Left ventricle myocardium inferior (tissue), 1 donor: ENCODE results near the gene MED27. TPM values are rescaled to one million over a fixed set of nuclear protein-coding genes. Genes with fewer than 3 reads are reported as not detected.

Source experiments
- DNase-seq: peaks from one replicate; pipeline ENCODE4 v3.0.0-alpha.2; 2020
- H3K27ac ChIP-seq: fragments of 200-600 bp; replicated peaks from 2 replicates; pipeline ENCODE4 v1.8.0; 2021
- H3K27me3 ChIP-seq: fragments of 200-600 bp; 2 replicates; pipeline ENCODE4 v1.8.0; 2021; ENCODE audit warnings: low read depth
- H3K36me3 ChIP-seq: fragments of 200-600 bp; 2 replicates; pipeline ENCODE4 v1.8.0; 2021
- H3K4me1 ChIP-seq: fragments of 200-600 bp; 2 replicates; pipeline ENCODE4 v1.8.0; 2021
- H3K4me3 ChIP-seq: fragments of 200-600 bp; 2 replicates; pipeline ENCODE4 v1.8.0; 2021; ENCODE audit warnings: mild to moderate bottlenecking, moderate library complexity
- H3K9me3 ChIP-seq: fragments of 200-600 bp; replicated peaks from 2 replicates; pipeline ENCODE4 v1.8.0; 2021
- intact Hi-C: fragments of 100-400 bp; cut with micrococcal nuclease; formaldehyde crosslinking; loops from one replicate; pipeline ENCODE4 v1.11.0; 2022
- total RNA-seq: library from RNA; stranded (reverse); fragmentation: NEBNext Ultra II Directional; extraction: Animal tissue kit (Norgen Biotek cat#: 25700); gene quantifications from one replicate; pipeline ENCODE4 v1.2.1, GENCODE V29; 2021
- TF ChIP-seq, protein P1 (sequence below): fragments of 200-600 bp; IDR thresholded peaks from 2 replicates; pipeline ENCODE4 v1.8.0; 2021; ENCODE audit warnings: antibody characterized with exemption, mild to moderate bottlenecking, borderline replicate concordance
- donor health status: DM: no; HTN: yes; CAD: no; lungs with severe emphysema.

MED27 gene
- total RNA-seq, 1 donor from 2014 or later: 16.3 TPM

DNA sequence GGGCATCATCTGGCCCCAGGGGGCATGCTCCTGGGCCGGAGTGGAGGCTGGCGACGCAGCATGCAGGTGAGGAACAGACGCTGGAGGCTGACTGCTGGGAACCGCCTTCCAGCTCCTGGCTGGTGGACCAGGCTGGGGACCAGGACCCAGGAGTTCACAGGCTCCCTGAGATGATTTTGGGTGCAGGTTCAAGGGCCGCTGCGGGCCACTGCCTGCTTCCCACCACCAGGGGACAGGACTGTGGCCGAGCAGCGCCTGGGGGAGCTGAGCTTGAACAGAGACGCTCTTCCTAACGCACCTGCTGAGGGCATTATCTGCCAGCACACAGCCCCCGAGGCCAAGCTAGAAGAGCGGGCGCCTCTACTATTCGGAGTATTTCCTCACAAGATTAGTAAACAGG is 207.7 kb downstream of the MED27 start:
- intact Hi-C loops: no loop called here
- H3K27me3 ChIP-seq: no peaks in the 10 kb centered on the region

DNA sequence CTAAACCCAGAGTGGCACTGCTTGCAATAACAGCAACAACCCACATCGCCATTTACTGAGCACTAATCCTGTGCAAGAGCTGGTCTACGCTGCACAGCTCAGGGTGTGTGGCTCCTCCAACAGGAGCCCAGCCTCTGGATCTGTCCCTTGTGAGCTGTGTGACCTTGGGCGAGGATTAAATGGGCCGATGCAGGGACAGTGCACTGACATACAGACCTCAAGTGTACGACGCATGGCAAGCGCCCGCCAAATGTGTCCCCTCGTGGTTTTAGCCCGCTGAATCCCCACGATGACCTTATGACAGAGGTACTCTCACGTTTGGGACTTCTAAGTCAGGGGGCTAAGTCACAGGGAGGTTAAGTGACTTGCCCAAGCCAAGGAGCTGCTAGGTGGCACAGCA is 209.5 kb downstream of the MED27 start:
- intact Hi-C loops: no loop called here
- TF ChIP-seq, protein P1, sequence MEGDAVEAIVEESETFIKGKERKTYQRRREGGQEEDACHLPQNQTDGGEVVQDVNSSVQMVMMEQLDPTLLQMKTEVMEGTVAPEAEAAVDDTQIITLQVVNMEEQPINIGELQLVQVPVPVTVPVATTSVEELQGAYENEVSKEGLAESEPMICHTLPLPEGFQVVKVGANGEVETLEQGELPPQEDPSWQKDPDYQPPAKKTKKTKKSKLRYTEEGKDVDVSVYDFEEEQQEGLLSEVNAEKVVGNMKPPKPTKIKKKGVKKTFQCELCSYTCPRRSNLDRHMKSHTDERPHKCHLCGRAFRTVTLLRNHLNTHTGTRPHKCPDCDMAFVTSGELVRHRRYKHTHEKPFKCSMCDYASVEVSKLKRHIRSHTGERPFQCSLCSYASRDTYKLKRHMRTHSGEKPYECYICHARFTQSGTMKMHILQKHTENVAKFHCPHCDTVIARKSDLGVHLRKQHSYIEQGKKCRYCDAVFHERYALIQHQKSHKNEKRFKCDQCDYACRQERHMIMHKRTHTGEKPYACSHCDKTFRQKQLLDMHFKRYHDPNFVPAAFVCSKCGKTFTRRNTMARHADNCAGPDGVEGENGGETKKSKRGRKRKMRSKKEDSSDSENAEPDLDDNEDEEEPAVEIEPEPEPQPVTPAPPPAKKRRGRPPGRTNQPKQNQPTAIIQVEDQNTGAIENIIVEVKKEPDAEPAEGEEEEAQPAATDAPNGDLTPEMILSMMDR: no peak
- H3K36me3 ChIP-seq: no peaks in the 10 kb centered on the region
- no peaks in the 10 kb centered on the region for H3K9me3 ChIP-seq
- no peaks in the 10 kb centered on the region for H3K27me3 ChIP-seq
- no peak for DNase-seq
- no peaks in the 10 kb centered on the region for H3K4me1 ChIP-seq
- no peak overlapping the region for H3K27ac ChIP-seq
- H3K4me3 ChIP-seq: no peak overlapping the region

More for the DNA sequence above, 207.7 kb downstream of the MED27 start:
- DNase-seq: no peak
- TF ChIP-seq, protein P1: no peak
- no peaks in the 10 kb centered on the region for H3K36me3 ChIP-seq
- no peaks in the 10 kb centered on the region for H3K9me3 ChIP-seq
- no peak overlapping the region for H3K27ac ChIP-seq
- no peak overlapping the region for H3K4me3 ChIP-seq
- H3K4me1 ChIP-seq: no peaks in the 10 kb centered on the region

DNA sequence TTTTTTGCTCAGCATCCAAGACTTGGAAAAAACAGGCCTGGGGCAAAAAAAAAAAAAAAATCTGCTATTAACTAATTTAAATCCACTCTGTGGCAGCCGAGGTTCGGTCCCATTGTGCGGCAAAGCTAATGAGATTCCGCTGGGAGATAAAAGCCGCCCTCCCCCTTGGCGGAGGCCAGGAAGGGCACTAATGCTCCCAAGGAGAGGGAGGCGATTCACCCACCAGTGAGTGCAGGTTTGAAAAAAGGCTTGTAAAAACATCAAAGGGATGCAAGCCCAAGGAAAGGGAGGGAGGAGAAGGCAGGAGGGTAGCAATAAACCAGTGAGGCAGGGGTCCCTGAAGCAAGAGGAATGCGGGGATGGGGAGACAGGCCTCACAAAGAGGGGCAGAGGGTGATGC is 210.3 kb downstream of the MED27 start:
- Histone ChIP-seq H3K36me3 (no peaks in the 10 kb centered on the region), H3K27ac (no peak overlapping the region), H3K4me3 (no peak overlapping the region), H3K27me3 (no peaks in the 10 kb centered on the region), H3K4me1 (no peaks in the 10 kb centered on the region), H3K9me3 (no peaks in the 10 kb centered on the region)
- intact Hi-C loops: no loop called here
- TF ChIP-seq, protein P1: no peak
- no peak for DNase-seq

DNA sequence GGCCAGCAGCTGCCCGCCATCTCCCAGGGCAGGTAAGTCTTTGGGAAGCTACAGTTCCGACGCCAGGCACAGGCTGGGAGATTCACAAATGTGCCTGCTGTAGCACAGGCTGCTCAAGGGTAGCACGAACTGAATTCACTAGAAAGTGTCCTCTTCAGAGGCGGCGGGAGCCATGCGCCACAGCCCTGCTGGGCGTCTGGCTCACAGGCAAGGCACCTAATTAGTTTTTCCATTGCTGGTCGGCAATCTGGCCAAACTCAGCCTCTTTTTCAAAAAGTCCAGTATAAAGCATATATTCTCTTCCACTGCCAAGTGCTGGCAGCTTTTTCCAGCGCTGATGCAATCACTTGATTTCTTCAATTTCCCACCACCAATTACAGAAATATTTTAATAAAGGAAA is 210.9 kb downstream of the MED27 start:
- intact Hi-C loops: no loop called here
- Histone ChIP-seq H3K4me3 (no peak overlapping the region), H3K9me3 (no peaks in the 10 kb centered on the region), H3K36me3 (no peaks in the 10 kb centered on the region), H3K27me3 (no peaks in the 10 kb centered on the region), H3K4me1 (no peaks in the 10 kb centered on the region), H3K27ac (no peak overlapping the region)
- DNase-seq: no peak
- TF ChIP-seq, protein P1: no peak

DNA sequence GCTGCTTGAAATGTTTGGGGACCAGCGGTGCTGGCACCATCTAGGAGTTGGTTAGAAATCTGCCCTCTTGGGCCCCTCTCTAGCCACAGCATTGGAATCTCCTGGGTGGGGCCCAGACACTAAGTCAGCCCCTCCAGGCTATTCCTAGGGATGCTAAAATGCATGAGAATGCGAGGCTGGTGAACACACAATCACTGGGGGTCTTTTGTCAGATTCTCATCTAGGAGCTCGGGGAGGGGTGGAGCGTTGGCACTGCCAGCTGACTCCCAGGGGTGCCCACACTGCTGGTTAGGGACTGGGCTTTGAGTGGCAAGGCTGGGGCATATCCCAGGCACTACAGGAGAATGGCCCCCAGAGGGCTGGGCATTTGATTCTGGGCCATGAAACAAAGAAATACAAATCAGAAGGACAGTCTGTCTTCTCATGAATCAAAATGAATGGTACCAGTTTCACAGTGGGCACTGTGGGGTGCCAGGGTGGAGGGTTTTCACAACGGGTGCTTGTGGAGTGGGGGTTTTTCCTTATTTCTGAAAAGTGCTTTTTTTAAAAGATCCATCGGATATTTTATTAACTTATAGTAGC is 212.0 kb downstream of the MED27 start:
- H3K27me3 ChIP-seq: no peaks in the 10 kb centered on the region
- TF ChIP-seq, protein P1: no peak
- peaks cover 6% of the 10 kb centered on the region for H3K36me3 ChIP-seq
- H3K9me3 ChIP-seq: no peaks in the 10 kb centered on the region
- no peaks in the 10 kb centered on the region for H3K4me1 ChIP-seq
- no peak overlapping the region for H3K4me3 ChIP-seq
- no peak overlapping the region for H3K27ac ChIP-seq
- no peak for DNase-seq
- intact Hi-C loops: no loop called here
